Measurements from ENCODE around the gene DYNC1I2.

The DYNC1I2 gene

DNA sequence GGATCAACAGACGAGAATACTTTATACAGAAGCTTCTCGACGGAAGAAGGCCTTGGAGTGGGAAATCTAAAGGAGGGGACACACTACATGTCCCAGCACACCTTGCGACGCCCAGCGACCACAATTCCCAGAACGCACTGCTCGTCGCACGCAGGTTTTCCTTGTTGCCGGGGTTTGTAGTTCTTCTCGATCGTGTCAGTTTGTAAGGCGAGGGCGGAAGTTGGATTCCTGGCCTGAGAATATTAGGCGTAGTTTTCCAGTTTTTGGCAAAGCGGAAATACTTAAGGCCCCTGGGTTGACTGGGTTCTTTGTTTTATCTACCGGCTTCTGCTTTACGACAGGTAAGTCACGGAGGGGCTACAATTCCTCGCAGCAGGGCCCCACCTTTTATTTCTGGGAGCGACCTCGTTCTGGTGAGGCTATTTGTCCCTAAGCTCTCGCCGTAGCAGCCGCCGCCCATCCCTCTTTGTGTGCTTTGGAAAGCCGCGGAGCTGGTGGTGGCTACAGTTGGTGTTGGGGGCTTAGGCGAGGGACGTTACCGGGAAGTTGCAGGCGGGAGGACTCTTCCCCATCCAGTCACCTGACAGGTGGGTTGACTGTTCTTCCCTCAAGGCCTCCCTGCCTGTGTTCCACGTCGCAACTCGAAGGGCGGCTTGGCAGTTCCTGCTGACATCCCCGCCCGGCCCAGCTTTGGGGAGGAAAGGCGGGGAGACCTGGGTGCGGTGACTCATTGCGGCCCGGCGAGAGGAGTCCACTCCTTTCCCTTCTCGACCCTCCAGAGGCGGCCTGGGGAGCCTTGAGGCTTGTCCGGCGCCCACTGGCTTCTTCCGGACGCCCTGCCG is at the start of gene DYNC1I2:
Gene DYNC1I2 (plus strand): TSS at position 183 of the 842 bp plus-strand sequence. CDS start 2,687 bp downstream, outside the sequence.
- peak; percentile 79 for DNase-seq

DNA sequence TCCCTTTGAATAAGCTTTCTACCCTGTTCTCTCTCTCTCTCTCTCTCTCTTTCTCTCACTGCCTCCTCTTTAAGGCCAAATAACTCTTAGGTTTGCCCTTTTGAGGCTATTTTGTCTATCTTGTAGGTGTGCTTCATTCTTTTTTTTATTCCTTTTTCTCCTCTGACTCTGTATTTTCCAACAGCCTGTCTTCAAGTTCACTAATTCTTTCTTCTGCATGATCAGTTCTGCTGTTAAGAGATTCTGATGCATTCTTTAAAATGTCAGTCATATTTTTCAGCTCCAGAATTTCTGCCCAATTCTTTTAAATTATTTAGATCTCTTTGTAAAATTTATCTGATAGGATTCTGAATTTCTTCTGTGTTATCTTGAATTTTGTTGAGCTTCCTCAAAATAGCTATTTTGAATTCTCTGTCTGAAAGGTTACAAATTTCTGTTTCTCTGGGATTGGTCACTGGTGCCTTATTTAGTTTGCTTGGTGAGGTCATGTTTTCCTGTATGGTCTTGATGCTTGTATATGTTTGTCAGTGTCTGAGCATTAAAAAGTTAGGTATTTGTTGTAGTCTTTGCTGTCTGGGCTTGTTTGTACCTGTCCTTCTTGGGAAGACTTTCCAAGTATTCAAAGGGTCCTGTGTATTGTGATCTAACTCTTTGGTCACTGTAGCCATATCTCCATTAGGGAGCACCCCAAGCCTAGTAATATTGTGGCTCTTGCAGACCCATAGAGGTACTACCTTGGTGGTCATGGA is 35.4 kb upstream of the DYNC1I2 start:
- DNase-seq: no peak

DNA sequence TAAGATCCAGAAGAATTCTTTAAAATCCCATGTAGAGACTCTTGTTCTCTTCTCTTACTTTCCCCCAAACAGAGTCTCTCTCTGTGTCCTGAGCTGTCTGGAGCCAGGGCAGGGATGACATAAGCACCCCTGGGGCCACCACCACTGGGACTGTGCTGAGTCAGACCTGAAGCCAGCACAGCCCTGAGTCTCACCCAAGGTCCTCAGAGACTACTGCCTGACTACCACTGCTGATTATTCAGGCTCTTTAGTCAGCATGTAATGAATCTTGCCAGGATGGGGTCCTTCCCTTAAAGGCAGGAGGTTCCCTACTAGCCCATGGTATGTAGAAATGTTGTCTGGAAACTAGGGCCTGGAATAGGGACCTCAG is 34.9 kb upstream of the DYNC1I2 start:
- DNase-seq: no peak

DNA sequence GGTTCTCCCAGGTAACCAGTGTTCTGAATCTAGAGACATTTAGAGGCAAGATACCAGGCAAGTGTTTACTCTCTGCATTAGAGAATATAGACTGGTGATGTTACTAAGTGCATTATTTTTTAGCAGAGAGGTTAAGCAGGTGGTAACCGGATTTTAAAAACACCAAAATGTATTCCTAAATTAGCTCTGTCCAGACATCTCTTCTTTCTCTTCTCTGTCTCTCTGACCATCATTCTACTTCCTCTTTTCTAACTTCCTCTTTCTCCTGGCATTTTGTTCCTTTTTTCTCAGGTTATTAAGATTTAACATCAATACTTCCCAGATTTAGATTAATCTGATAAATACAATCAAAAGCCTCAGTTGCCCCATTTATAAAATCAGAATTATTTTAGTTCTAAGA is 31.7 kb upstream of the DYNC1I2 start:
- no peak for DNase-seq

DNA sequence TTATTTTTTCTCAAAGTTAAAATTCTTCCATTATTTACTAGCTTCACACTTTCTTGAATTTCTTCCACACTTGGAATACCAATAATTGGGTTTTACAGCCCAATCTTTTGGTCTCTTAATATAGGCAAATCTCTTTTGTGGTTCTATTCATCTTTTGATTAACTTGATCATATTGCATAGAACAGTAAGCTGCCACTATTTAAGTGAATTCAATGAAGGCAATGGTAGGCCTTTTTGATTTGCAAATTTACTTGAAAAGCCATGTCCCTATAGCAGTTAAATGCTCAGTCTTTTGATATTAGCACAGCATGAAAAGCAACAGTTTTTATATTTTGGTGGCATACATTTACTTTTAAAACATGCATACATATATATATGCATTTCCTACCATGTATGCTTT is 20.2 kb upstream of the DYNC1I2 start:
- DNase-seq: no peak

DNA sequence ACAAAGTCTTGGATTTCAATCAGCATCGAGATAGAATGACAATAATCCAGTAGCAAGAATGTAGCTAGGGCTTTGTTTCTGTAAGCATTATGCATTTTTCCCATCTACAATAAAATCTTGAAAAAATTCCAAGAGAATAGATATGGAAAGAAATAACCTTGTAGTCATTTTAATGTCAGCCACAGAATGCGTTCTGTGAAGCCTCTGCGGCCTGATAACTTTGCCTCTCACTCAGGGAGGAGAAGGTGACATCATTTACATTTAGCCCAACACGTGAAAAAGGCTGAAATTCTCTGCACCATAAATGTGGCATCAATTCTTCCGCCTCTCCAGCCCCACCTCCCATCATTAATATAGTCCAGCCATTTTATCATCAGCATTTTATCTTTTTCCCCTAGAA is 19.1 kb upstream of the DYNC1I2 start:
- DNase-seq: no peak

DNA sequence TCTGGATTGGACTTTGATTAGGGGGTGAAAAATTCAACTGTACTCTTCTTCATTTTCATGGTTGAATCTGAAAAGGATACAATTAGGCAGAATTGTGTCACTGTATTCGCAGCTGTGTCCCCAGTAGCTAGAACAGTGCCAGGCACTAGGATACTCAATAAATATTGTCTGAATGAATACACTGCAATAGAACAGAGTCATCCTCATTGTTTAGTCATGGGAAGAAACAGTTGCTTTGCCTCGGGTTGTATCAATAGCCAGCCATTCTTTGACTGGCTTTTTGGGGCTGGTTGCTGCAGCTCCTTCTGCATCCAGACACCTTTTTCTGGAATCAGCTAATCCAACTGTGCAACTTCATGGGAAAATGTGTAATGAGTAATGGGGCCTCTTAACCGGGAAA is 18.1 kb upstream of the DYNC1I2 start:
- no peak for DNase-seq

DNA sequence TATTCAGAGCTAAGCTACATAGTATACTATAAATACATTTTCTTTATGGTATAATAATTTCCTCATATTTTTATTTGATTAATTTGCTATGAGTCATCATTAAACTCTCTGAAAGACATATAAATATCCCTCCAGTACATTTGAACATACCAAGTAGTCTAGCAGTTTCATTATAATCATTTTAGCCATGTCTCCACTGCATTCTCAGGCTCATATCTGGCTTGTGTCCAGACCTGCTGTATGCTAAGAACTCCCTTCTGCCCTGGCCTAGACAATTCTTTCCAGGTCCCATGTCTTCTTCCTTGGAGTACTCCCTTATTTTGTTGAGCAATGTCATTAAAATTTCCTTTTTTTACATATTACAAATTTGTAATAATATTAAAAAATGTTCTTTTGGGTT is 16.6 kb upstream of the DYNC1I2 start:
- no peak for DNase-seq

DNA sequence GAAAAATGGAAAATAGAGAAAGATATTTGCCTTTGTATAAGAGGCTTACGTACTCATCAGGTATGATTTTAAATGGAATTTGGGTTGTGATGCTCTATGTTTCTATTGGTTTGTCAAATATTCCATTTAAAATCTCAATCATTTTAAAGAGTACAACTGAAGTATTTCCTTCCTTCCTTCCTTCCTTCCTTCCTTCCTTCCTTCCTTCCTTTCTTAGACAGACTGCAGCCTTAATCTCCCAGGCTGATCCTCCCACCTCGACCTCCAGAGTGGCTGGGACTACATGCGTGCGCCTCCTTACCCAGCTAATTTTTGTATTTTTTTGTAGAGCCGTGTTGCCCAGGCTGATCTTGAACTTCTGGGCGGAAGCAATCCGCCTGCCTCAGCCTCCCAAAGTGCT is 15.4 kb upstream of the DYNC1I2 start:
- DNase-seq: no peak

DNA sequence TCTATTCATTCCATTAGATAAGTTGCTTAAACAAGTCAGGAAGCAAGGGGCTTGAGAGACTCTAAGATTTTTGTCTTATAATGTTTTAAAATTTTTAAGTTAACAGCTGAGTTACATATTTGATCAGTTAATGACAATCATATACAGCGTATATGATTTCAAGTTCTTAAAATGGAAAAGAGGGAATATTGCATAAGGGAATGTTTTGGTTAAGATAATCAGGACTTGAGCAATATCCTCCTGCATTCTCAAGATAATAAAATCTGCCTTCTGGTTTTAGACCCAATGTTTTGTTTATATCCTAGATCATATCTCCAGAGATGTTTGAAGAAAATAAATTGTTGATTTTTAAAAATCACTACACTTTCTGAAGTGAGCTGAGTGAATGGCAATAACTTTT is 13.4 kb upstream of the DYNC1I2 start:
- no peak for DNase-seq

DNA sequence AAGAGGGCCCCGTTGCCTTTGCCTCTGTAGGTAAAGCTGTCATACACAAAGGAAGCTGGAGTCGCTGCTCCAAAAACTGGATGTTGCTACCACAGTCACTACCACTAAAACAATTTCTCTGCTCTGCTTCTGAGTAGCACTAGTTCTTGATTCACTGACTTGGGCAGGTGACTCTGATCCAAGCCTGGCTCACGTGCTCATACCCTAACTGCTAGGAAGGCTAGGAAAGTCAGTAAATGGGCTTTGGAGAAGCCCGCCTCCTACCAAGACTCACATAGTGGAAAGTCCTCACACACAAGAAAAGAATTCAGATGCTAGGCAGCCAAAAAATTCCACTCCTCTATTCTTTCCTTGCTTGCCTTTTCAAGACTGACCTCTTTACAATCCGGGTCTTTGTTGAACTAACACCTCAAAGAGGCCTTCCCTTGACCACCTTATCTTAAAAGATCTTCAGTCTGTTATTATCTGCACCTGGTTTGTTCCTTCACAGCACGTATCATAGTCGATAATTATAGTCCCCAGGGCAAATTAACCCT is 11.4 kb upstream of the DYNC1I2 start:
- no peak for DNase-seq

DNA sequence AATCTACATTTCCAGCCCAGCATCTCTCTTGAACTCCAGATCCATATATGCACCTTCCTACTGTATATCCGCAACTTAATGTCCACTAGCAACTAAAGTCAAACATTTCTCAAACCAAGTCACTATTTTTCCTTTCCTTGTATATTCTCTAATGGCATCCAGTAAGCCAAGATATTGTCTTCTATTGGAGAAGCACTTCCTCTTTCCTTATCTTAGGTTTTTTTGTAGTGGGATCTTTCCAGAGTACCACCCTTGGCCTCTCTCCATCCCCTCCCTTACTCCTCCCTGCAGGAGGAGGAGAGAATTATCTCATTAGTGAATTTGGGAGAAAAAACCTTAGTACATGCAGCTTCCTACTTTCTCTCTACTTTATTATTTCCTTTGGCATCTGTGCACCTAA is 8.7 kb upstream of the DYNC1I2 start:
- no peak for DNase-seq

DNA sequence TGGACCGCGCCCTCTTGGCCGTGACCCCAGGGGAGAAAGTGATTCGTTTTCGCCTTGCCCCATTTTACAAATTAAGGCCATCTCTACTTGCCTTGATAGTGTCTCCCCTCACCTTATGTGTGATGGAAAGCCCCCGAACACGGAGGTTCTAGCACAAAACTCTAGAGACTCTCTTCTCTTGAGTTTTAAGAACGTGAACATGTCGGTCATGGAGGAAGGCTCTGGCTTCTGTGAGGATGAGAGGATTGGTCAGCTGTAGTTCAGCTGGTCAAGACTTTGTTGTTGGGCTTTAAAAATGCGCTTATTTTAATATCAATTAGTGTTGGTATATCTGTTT is 828 bp downstream of the DYNC1I2 start:
- DNase-seq: no peak

DNA sequence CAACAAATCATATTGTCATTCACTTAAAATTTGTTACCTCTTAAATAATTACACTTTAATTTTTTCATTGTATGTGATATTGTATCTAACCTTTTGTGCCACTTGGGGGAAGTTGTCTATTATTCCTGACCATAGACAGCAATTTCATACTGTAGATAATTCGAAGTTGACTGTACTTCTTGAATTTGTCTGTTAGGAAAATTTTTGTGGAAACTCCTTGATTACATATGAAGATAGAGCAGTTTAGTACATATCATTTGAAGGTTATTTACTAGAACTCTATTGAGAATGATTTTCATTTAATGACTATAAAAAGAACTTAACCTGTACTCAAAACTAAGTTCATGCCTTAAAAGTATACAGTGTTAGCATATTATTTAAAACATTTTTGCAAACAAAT is 5.1 kb downstream of the DYNC1I2 start:
- DNase-seq: no peak

DNA sequence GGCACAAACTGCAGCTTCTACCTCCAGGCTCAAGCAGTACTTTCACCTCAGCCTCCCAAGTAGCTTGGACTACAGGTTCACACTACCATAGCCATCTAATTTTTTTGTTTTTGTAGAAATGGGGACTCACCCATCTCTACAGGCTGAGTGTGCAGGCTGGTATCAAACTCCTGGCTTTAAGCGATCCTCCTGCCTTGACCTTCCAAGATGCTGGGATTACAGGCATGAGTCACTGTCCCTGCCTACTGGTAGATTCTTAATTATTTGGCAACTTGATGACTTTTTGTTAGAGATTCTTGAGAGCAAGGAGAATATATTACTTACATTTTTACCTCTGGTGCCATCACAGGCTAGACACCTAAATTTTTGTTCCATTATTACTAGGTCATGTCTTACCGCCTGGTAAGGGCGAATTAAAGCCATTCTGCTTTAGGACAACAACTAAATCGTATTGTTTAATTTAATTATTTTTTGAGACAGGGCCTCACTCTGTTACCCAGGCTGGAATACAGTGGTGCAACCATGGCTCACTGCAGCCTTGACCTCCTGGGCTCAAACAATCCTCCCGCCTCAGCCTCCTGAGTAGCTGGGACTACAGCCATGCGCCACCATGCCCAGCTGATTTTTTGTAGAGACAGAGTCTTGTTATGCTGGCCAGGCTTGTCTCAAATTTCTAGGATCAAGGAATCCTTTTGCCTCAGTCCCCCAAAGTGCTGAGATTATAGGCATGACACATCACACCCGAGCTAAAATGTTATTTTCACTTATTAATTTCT is 15.7 kb downstream of the DYNC1I2 start:
- no peak for DNase-seq

DNA sequence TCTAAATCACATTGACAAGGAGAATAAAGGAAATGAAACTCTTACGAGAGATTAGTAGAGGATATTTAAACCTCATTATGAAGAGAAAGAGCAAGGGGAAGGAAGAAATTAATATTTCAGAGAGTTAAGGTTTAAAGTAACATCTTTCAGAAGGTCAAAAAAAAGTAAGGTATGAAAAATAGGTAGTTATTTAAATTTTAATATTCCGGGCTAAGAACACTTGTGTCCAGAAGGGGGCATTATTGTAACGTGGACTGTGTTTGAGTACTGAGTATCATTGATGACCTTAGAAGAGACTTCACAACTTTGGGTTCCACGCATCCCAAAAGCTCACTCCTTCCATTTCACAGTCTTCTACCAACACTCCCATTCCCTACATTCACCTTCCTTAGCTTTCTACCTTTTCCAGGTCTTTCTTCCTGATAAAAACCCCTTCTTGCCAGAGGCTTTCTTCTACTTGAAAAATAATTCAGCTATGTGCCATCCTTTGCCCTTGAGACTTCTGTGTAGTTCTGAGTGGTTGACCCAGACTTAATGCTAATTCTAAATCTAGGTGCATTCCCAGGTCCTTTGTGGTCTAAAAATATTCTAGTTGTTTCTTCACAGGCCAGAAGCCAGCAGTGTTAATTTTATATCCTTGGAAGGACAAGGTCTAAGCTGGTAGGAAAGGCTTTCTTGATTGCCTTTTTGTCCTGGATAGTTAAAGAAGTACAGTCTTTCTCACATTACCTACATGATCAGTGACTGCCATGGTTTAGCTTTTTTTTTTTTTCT is 16.5 kb downstream of the DYNC1I2 start:
- peak; percentile 3 for DNase-seq

DNA sequence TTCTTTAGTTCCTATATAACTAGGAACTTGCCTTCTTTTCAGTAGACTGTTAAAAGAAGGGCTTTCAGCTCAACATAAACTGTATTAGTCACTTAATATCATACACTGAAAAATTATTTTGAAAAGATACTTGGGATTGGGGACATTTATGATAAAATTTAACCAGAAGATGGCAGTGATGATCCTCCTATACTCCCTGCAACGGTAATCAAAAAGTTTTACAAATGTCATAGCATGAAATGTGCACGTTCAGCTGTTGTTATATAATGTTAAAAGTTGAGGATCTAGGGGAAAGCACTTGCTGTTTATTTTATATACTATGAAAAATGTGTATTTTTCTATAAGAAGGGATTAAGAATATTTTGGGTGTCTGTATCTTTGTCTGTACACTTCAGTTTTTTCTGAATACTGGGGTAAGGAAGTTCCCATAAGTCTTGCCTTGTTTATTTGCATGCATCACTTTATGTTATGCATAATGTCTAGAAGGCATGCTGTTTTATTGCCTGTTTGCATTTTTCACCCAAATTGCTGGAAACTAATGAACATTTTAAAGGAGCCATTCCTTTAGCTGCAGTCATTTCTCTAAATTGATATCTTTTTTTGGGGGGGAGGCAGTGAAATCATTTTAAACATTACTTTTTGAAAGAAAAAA is 19.0 kb downstream of the DYNC1I2 start:
- DNase-seq: no peak

DNA sequence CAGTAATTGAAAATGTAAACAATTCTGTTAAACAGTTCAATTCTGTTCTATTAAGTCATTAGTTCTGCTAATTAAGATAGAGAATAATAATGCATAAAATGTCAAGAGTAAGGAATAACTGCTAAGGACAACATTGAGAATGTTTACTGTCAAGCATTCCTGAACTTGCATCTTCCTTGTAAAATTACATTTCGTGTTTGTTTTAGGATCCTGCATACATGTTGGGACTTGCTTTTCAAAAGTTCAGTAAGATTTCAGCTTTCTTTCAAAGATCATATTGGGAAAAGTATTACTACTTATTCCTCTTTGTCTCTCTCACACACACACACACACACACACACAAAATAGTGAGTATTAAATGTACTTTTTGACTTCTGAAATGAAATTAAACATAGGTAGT is 20.5 kb downstream of the DYNC1I2 start:
- no peak for DNase-seq

DNA sequence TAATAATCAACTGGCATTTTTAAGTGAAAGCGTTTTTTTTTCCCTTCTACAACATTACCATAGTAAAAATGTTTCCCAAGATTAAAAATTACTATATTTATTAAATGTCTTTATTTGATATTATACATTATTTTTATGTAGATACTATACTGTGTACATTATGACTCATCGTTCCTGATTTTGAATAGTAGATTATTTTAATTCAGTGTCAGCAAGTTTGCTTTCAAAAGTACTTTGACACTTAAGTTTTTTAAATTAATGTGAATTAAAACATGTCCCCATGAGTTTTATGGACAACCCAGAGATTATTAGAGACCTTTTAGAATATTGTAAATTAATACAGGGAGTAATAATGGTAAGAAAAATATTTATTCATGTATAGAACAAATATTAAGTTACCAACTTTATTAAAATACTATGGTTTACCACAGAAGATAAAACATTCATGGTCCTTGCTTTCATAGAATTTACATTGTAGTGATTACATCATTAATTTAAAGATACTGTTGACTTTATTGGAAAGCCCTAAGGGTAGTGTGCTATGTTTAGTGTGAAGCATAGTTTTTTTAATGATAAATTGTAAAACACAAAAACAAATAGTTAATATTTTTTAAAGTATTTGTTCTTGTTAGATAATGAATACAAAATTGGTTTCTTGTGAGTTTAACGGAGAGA is 21.9 kb downstream of the DYNC1I2 start:
- DNase-seq: no peak

DNA sequence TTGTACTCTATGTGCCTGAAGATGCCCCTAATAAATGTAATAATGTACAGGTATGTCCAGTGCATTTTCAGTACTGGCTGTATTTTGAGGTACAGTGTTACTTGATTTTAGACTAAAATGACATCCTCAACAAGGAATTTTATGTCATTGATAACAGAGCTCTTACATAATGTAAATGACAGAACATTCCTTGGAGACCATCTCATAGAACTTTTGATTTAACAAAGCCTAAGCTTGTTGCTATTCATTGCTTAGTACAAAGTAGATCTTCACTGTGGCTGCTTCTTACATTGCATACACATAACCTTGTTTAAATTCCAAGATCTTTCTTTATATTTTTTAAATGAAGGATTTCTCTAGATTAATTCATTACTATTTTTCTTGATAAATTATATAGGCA is 24.1 kb downstream of the DYNC1I2 start:
- DNase-seq: no peak

DNA sequence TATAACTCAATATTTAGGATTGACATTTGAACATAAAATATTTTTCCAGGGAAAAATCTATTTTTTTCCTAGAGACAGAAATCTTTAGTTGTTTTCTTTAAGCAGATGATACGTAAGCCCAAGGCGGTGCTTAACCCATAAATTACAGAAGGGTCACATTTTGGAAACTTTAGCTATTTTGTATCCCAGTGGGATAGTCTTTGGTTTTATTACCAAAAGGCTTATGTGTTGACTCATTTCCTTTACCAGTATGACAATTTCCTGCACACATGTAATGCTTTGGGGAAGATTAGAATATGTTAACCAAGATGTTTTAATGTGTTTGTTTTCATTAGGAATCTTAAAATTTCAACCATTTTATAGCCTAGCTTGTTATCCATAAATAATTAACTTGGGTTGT is 24.8 kb downstream of the DYNC1I2 start:
- DNase-seq: no peak

DNA sequence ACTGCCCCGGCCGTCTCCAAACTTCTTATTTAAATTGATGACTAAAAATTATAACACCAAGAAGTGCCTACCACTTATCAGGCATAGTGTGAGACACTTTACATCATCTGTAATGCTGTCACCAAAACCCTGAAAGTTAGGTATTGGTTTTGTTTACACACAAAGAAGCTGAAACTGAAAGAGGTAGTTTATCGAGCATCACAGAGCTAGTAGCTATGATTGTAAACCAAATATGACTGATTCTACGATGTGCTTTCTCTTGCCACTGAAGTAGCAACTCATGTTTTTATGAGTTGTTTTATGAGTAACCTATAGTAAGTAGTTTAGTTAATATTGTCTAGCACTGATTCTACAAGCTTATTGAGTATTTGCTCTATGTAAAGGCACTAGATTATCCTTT is 31.5 kb downstream of the DYNC1I2 start:
- no peak for DNase-seq

Data from CD4-positive, alpha-beta T cell treated with Interleukin-6 for 4 hours (primary cell).